Measurements from ENCODE around the gene OLFML2A.
A peak's percentile ranks its signal among the peaks of the same experiment; 100 is the strongest.

DNA sequence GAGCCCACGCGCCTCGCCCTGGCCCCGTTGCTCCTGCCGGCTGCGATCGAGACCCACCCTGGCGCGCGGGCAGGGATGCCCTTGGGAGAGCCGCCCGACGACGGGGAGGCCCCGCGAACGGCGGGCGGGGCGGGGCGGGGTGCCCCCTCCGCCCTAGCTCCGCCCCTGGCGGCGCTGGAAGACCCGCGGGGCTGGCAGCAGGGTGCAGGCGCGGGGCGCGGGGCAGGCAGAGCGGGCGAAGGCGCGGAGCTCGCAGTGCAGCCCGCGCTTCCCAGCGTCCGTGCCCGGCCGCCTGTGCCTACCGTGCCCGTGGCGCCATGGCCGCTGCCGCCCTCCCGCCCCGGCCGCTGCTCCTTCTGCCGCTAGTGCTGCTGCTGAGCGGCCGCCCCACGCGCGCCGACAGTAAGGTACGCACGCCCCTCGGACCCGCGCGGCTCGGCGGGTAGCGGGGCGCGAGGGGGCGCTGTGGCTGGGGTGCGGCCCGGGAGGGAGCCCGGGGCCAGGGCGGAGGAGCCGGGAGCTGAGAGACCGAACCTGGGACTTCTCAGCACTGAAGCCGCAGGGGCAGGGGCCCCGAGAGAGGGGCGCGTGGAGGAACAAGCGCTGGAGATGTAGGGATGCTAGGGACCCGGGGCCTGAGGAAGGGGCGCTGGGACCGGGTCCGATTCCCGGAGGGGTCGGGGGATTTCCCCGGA is at the start of gene OLFML2A:
- TF ChIP-seq POLR2A (IDR thresholded peaks at IDR 0.05) (peak in 1 of 3 donors; percentile 26), POLR2AphosphoS5 (IDR thresholded peaks at IDR 0.05) (peak; percentile 36 to 80 (median 66))
- TF ChIP-seq, protein P1, sequence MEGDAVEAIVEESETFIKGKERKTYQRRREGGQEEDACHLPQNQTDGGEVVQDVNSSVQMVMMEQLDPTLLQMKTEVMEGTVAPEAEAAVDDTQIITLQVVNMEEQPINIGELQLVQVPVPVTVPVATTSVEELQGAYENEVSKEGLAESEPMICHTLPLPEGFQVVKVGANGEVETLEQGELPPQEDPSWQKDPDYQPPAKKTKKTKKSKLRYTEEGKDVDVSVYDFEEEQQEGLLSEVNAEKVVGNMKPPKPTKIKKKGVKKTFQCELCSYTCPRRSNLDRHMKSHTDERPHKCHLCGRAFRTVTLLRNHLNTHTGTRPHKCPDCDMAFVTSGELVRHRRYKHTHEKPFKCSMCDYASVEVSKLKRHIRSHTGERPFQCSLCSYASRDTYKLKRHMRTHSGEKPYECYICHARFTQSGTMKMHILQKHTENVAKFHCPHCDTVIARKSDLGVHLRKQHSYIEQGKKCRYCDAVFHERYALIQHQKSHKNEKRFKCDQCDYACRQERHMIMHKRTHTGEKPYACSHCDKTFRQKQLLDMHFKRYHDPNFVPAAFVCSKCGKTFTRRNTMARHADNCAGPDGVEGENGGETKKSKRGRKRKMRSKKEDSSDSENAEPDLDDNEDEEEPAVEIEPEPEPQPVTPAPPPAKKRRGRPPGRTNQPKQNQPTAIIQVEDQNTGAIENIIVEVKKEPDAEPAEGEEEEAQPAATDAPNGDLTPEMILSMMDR (IDR thresholded peaks at IDR 0.05 in 8 of 11, conservative IDR thresholded peaks at IDR 0.05 in 3 of 11): peak in 7 of 11 experiments; percentile 4 to 56 (median 39)

Data from spleen (tissue), 7 donors.